GM21423 (cell line): ENCODE results near the gene MRTO4.
"Not testable (repeated sequence)": the region's sequence is repeated elsewhere in the genome, so short reads cannot be mapped to it uniquely, and the experiment has no call there.

Experiments
- ATAC-seq: cut with Tn5 transposase; IDR thresholded peaks from one replicate; pipeline ENCODE4 v1.9.1; 2021; ENCODE audit warnings: mild to moderate bottlenecking, moderate library complexity; ENCODE audit not compliant: unreplicated experiment

MRTO4 gene

DNA sequence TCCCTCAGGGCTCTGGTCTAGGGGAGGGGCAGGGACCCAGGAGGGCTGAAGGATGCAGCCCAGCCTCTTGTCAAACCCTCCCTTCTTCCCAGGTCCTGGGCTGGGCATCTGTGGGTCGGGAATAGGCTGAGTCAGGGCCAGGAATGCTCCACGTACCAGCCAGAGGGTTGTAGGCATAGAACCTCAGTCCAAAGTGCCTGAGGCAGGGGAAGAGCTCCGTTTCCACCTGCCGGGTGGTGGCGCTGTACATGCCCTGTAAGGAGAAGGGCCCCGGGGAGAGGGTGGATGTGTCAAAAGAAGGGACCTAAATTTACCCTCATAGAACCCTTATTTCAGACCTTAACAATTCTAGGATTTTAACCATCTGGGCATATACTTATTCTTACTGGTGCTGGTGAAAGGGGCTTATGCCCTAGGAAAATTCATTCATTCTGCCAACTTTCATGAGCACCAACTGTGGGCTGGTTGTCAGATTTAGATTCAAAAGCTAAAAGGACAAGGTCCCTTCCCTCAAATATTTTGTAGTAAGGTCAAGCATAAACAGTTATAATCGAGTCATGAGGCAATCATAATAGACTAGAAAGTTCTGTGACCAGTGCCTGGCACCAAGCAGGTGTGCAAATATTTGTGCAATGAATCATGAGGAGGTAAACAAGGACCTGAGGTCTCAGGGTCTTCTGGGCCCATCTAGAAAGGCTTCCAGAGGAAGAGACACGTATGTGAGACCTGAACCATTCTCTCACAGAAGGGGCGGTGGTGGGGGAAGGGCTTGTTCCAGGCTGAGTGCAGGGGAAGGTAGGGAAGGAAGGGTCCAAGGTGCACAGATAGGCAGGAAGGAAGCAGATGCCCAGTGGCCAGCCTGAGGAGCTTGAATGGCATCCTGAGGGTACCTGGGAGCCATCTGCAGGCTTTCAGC, 18.1 kb downstream of the MRTO4 start:
- not testable (repeated sequence) for ATAC-seq

DNA sequence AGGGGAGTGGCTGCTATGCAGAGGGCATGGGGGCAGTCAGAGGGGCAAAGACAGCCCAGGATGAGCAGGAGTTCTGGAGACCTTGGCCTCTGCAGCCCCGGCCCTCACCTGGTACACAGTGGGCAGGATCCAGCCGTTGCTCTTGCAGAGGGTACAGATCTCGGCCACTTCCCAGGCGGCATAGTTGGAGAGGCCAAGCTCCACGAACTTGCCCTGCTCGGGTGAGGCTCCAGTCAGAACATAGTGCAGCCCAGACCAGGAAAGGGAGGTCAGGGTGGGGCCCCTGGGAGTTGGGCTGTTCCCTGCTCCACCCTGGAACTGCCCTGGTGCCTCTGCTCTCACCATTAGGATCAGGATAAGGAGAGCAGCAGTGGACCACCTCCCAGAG, 18.7 kb downstream of the MRTO4 start:
- ATAC-seq, result not testable (repeated sequence)

DNA sequence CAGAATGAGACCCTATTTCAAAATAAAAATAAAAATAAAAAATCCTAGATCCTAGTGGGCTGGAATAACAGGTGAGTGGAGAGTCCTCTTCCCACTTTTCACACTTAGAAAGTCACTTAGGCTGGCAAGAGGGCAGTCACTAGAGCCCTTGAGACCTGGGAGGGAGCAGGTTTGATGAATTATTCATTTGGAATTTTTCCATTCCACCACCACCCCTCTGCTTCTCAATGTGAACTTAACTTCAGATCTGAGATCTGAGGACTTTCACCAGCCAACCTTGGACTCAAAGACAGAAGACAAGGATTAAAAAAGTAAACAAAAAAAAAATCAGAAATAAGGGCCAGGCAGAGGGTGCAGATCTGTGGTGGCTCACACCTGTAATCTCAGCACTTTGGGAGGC, 20.5 kb downstream of the MRTO4 start:
- ATAC-seq, result no peak

DNA sequence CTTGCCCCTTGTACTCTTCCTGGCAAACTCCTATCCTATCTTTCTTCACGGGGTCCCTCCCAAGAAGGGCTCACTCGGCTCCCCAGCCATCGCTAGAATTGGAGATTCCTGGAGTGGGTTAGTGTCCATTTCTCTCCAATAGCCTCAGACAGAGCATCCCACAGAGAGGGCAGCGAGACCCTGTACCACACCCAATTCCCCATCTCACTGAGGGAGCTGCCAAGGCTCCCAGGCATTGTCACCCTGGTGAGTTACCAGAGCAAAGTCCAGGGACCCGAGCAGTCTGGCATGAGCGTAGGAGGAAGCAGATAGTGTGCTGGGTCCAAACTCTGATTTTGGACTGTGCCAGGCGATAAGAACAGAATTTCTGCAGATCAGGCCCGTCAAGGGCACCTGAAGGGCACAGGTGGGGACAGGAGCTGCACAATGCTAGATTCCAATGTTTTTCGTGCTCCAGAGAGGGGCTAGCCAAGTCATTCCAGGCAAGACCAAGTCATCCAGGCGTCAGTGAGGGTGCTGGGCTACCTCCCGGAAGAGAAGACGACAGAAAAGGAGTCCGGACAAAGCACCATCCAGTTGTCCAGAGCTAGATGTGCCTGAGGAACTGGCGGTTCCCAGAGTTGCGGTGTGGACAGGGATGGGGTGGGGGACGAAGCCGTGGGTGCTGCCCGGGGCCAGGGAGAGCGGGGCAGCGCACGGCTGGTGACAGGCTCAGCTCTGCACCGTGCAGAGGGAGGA, 21.7 kb downstream of the MRTO4 start:
- ATAC-seq, result no peak

DNA sequence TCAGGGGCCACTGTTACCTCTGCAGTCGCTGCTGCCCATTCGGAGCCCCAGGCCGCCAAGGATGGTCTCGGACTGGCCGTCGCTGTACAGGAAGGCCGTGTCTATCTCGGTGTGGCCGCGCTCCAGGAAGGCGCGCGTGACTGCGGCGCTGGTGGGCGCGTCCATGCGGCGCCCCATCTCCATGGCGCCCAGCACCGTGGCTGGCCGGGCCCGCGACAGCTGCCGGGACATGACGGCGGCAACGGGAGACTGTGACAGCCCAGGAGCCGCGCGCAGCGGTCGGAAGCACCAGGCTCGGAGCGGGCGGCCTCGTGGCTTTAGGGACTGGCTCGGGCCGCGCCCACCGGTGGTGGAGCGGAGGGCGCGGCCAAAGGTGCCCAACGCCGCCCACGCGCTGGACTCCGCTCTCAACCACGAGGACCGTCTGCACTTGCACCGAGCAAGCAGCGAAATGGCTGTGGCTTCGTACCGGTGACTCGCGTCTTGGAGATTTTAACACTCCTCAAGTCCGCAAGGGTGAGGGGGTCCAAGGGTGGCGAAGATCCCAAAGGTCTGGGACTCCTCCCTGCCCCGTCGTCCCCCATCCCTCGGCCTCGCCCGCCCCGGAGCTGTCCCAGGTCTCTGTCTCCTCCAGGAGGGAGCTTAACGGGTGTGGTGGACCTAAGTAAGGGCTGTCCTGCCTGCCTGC, 22.4 kb downstream of the MRTO4 start:
- not testable (repeated sequence) for ATAC-seq

DNA sequence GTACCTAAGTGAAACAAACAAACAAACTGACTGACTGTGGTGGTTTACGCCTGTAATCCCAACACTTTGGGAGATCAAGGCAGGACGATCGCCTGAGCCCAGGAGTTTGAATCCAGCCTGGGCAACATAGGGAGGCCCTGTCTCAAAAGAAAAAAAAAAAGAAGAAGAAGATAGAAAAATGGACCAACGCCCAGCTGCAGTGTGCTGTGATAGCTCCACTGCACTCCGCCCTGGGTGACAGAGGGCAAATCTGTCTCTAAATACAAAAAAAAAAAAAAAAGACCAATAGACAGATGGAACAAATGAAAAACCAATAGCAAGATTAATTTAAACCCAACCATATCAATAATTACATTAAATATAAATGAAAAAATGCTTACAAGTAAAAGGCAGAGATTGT, 23.0 kb downstream of the MRTO4 start:
- ATAC-seq, result no peak

DNA sequence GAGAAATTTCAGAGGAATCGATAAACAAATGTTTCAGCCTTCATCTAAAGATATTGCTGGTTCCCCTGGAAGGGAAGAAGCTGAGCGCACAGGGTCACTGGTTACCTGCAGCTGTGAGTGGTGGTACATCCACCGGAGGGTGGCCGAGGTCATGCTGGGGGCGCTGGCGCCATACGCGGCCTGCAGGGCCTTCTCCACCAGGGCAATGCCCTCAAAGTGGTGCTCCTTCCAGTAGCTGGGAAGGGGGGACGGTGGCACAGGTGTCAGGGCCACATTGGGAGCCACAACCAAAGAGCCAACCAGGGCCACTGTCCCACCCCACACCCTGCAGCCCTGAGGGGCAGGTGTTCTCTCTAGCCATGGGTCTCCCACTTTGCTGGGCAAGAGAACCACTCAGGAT, 32.3 kb downstream of the MRTO4 start:
- no peak for ATAC-seq

DNA sequence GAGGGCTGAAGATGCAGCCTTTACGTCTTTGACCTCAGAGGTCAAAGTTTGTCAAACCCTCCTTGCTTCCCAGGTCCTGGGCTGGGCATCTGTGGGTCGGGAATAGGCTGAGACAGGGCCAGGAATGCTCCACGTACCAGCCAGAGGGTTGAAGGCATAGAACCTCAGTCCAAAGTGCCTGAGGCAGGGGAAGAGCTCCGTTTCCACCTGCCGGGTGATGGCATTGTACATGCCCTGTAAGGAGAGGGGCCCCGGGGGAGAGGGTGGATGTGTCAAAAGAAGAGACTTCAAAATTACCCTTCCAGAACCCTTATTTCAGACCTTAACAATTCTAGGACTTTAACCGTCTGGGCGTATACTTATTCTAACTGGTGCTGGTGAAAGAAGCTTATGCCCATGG, 33.3 kb downstream of the MRTO4 start:
- no peak for ATAC-seq

DNA sequence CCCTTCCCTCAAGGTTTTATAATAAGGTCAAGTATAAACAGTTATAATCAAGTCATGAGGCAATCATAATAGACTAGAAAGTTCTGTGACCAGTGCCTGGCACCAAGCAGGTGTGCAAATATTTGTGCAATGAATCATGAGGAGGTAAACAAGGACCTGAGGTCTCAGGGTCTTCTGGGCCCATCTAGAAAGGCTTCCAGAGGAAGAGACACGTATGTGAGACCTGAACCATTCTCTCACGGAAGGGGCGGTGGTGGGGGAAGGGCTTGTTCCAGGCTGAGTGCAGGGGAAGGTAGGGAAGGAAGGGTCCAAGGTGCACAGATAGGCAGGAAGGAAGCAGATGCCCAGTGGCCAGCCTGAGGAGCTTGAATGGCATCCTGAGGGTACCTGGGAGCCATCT, 33.8 kb downstream of the MRTO4 start:
- not testable (repeated sequence) for ATAC-seq

DNA sequence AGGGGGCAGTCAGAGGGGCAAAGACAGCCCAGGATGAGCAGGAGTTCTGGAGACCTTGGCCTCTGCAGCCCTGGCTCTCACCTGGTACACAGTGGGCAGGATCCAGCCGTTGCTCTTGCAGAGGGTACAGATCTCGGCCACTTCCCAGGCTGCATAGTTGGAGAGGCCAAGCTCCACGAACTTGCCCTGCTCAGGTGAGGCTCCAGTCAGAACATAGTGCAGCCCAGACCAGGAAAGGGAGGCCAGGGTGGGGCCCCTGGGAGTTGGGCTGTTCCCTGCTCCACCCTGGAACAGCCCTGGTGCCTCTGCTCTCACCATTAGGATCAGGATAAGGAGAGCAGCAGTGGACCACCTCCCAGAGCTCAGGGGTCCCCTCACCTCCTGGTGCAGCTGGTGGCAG, 34.2 kb downstream of the MRTO4 start:
- ATAC-seq, result not testable (repeated sequence)

DNA sequence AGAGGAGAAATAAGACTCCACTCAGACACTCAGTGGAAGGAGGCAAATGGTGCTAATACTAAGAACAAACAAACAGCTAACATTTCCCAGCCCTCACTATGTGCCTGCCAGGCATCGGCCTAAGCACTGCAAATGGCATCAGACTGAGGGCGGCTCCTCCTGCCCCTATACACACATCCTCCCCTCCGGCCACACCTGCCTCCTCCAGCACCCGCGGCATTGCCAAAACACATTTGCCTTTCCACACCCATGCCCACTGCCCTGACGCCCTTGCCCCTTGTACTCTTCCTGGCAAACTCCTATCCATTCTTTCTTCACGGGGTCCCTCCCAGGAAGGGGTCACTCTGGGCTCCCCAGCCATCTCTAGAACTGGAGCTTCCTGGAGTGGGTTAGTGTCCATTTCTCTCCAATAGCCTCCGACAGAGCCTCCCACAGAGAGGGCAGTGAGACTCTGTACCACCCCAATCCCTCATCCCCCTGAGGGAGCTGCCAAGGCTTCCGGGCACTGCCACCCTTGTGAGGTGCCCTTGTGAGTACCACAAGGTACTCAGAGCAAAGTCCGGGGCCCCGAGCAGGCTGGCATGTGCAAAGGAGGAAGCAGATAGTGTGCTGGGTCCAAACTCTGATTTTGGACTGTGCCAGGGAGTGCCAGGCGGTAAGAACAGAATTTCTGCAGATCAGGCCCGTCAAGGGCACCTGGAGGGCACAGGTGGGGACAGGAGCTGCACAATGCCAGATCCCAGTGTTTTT, 36.0 kb downstream of the MRTO4 start:
- ATAC-seq, result no peak

DNA sequence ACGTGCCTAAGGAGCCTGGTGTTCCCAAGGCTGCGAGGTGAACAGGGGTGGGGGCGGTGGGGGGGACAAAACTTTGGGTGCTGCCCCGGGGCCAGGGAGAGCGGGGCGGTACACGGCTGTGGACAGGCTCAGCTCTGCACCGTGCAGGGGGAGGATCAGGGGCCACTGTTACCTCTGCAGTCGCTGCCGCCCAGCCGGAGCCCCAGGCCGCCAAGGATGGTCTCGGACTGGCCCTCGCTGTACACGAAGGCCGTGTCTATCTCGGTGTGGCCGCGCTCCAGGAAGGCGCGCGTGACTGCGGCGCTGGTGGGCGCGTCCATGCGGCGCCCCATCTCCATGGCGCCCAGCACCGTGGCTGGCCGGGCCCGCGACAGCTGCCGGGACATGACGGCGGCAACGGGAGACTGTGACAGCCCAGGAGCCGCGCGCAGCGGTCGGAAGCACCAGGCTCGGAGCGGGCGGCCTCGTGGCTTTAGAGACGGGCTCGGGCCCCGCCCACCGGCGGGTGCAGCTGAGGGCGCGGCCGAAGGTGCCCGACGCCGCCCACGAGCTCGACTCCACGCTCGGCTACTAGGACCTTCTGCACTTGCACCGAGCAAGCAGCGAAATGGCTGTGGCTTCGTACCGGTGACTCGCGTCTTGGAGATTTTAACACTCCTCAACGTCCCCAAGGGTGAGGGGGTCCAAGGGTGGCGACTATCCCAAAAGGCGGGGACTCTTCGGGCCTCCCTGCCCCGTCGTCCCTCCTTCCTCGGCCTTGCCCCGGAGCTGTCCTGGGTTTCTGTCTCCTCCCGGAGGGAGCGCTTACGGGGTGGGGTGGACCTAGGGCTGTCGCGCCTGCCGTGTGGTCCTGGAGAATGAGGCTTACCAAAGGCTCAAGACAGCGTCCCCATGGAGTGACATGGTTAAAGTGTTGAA, 37.0 kb downstream of the MRTO4 start, which contains the start of gene AKR7A3:
Gene AKR7A3 (minus strand): TSS at position 447 of the 918 bp plus-strand sequence. CDS start 61 bp downstream, at position 386.
- not testable (repeated sequence) for ATAC-seq

DNA sequence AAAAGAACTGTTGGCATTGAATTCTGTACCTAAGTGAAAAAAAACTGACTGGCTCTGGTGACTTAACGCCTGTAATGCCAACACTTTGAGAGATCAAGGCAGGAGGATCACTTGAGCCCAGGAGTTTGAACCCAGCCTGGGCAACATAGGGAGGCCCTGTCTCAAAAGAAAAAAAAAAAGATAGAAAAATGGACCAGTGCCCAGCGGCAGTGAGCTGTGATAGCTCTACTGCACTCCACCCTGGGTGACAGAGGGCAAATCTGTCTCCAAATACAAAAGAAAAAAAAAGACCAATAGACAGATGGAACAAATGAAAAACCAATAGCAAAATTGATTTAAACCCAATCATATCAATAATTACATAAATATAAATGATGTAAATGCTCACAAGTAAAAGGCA, 37.6 kb downstream of the MRTO4 start:
- ATAC-seq, result no peak

DNA sequence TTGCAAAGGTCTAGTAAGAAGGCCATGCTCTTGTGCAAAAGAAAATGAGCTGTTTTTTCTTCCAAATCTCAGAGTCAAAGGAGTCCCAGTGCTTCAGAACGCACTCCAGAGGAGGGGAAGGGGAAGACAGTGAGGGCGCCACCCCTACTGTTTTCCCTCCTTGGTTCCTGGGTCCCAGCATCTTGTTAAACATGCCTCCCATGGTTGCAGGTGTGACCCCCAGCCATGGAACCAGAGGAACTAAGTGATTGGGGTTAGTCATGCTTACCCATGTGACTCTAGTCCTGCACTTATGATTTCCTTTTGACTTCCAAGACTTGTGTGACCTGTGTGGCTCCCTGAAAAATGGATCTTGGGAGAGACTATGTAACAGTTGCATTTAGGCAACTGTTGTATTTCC, 43.0 kb downstream of the MRTO4 start:
- ATAC-seq, result no peak

DNA sequence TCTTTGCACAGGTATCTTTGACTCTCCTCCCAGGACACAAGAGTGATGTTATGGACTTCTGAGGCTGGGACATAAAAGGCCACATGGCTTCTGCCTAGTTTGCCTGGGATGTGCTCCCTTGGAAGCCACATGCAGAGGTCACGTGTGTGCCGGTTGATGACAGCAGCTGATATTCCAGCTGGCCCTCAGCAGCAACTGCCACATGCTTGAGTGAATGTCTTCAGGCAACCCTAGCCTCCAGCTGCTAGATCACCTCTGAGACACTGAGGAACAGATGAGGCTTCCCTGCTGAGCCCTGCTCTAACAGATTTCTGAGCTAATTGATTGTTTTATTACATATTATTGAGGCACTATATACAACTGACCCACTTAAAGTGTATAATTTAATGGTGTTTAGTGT, 48.6 kb downstream of the MRTO4 start:
- ATAC-seq, result no peak

DNA sequence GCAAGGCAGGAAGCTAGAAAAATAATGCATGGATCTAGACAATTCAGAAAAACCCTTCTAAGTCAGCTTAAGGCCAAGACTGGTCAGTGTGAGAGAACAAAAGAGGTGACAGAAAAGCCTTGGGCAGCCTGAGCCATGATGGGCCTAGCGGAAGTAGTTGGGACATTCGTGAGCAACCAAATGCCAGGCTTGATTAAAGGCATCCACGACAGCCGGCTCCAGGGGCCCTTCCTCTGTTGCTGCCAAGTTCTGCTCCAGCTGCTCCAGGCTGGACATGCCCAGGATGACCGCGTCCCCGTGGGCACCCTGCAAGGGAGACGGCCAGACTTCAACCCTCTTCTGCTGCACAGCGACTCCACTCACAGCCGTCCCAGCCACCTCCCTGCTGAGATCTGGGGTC, 52.5 kb downstream of the MRTO4 start:
- not testable (repeated sequence) for ATAC-seq

DNA sequence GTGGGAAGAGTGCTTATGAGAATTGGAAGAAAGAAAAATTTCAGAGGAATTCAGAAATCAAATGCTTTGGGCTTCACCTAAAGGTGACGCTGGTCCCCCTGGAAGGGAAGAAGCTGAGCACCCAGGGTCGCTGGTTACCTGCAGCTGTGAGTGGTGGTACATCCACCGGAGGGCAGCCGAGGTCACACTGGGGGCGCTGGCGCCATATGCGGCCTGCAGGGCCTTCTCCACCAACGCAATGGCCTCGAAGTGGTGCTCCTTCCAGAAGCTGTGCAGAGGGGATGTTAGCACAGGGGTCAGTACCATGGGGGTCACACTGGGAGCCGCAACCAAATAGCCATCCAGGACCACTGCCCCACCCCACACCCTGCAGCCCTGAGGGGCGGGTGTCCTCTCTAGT, 54.3 kb downstream of the MRTO4 start:
- no peak for ATAC-seq

DNA sequence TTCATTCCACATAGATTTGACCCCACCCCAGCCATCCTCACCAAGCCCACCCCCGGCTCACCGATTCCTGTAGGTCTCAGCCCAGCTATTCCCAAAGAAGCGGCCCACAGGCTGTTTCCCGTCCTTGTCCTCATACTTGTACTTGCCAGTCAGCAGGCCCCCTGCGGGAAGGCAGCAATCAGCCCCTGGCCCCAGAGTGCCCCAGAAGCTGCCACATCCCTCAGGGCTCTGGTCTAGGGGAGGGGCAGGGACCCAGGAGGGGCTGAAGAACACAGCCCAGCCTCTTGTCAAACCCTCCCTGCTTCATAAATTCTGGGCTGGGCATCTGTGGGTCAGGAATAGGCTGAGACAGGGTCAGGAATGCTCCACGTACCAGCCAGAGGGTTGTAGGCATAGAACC, 55.3 kb downstream of the MRTO4 start:
- ATAC-seq, result no peak

DNA sequence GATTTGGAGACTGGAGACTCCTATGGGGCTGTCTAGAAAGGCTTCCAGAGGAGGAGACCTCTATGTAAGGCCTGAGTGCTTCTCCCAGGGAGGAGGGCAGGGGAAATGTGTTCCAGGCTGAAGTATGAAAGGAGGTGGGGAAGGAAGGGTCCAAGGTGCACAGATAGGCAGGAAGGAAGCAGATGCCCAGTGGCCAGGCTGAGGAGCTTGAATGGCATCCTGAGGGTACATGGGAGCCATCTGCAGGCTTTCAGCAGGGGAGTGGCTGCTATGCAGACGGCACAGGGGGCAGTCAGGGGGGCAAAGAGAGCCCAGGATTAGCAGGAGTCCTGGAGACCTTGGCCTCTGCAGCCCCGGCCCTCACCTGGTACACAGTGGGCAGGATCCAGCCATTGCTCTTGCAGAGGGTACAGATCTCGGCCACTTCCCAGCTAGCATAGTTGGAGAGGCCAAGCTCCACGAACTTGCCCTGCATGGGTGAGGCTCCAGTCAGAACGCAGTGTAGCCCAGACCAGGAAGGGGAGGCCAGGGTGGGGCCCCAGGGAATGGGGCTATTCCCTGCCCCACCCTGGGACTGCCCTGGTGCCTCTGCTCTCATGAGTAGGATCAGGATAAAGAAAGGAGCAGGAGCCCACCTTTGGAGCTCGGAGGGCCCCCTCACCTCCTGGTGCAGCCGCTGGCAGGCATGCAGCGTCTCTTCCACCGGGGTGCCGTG, 56.3 kb downstream of the MRTO4 start:
- no peak for ATAC-seq
